Muscle of arm (tissue), 14 donors: ENCODE results near the gene EGFL8. TPM values are rescaled to one million over a fixed set of nuclear protein-coding genes. Genes with fewer than 3 reads are reported as not detected.

Experiments used
- DNase-seq: peaks from one replicate; pipeline ENCODE4 v3.0.0-alpha.2; 2013
- long read RNA-seq, 11 donors: transcript quantifications; one replicate each; lab custom pipeline, GENCODE V29; 2026
- polyA plus RNA-seq, 12 donors: library from polyadenylated mRNA; unstranded; fragments of 120-200 nt; gene quantifications; one replicate each; pipeline ENCODE4 v1.2.1, GENCODE V29; 2013; ENCODE audit not compliant: insufficient read length in 12 of 12

EGFL8 gene
- polyA plus RNA-seq = 10 to 100 TPM in 11 of 12 donors, not detected in 1; 21.2 to 54.7 (median 27.8) TPM
- long read RNA-seq, donor 1, partial matches to known transcripts = 5 of 5 reads
- long read RNA-seq, donor 1, other reads (novel, unspliced or antisense) = 0 of 5 reads
- long read RNA-seq, donor 2, partial matches to known transcripts = 0 of 2 reads
- long read RNA-seq, donor 2, other reads (novel, unspliced or antisense) = 0 of 2 reads
- long read RNA-seq, donor 3, partial matches to known transcripts = 0 of 2 reads
- long read RNA-seq, donor 3, other reads (novel, unspliced or antisense) = 0 of 2 reads
- long read RNA-seq, donor 4, partial matches to known transcripts = 5 of 7 reads
- long read RNA-seq, donor 4, other reads (novel, unspliced or antisense) = 0 of 7 reads
- long read RNA-seq, donor 5, partial matches to known transcripts = 0 of 4 reads
- long read RNA-seq, donor 5, other reads (novel, unspliced or antisense) = 0 of 4 reads
- long read RNA-seq, donor 6, partial matches to known transcripts = 0 of 2 reads
- long read RNA-seq, donor 6, other reads (novel, unspliced or antisense) = 0 of 2 reads
- long read RNA-seq, donor 7, partial matches to known transcripts = 0 of 3 reads
- long read RNA-seq, donor 7, other reads (novel, unspliced or antisense) = 0 of 3 reads
- long read RNA-seq, donor 8, partial matches to known transcripts = 0 of 2 reads
- long read RNA-seq, donor 8, other reads (novel, unspliced or antisense) = 0 of 2 reads
- long read RNA-seq, donor 9, partial matches to known transcripts = 0 of 2 reads
- long read RNA-seq, donor 9, other reads (novel, unspliced or antisense) = 0 of 2 reads
- long read RNA-seq, donor 10, partial matches to known transcripts = 0 of 1 reads
- long read RNA-seq, donor 10, other reads (novel, unspliced or antisense) = 0 of 1 reads
- long read RNA-seq, donor 11, partial matches to known transcripts = 0 of 2 reads
- long read RNA-seq, donor 11, other reads (novel, unspliced or antisense) = 0 of 2 reads

GRCh38 chr6:32164295-32164694 lies at the start of gene EGFL8:
Gene EGFL8 (plus strand): TSS chr6:32164595. CDS start chr6:32166166, 1,571 bp downstream.
- DNase-seq = no peak

- DNase-seq = no peak
Measured at GRCh38 chr6:32114796-32115195, 49.6 kb upstream of the EGFL8 start.

- no peak for DNase-seq
Measured at GRCh38 chr6:32115623-32116022, 48.8 kb upstream of the EGFL8 start.

- DNase-seq = no peak
Measured at GRCh38 chr6:32116674-32117073, 47.7 kb upstream of the EGFL8 start.

- DNase-seq = no peak
Measured at GRCh38 chr6:32117461-32117860, 46.9 kb upstream of the EGFL8 start.

GRCh38 chr6:32118782-32119628 lies 45.4 kb upstream of the EGFL8 start:
- peak; percentile 85 for DNase-seq

- no peak for DNase-seq
Measured at GRCh38 chr6:32120573-32121059, 43.8 kb upstream of the EGFL8 start.

GRCh38 chr6:32123681-32124080 lies 40.7 kb upstream of the EGFL8 start:
- DNase-seq = no peak

GRCh38 chr6:32126880-32127279 lies 37.5 kb upstream of the EGFL8 start:
- DNase-seq = no peak

GRCh38 chr6:32127409-32127716 lies 37.0 kb upstream of the EGFL8 start:
- DNase-seq = no peak

- peak; percentile 99 for DNase-seq
Measured at GRCh38 chr6:32127717-32128592, 36.4 kb upstream of the EGFL8 start, which contains the start of gene ATF6B. Gene ATF6B (minus strand): TSS chr6:32128246. CDS start chr6:32128207, 39 bp downstream.

GRCh38 chr6:32128751-32129296 lies 35.6 kb upstream of the EGFL8 start:
- DNase-seq = no peak

GRCh38 chr6:32129297-32130088 lies 34.9 kb upstream of the EGFL8 start:
- DNase-seq = no peak

- DNase-seq = no peak
Measured at GRCh38 chr6:32131439-32131948, 32.9 kb upstream of the EGFL8 start.

GRCh38 chr6:32132110-32132509 lies 32.3 kb upstream of the EGFL8 start:
- DNase-seq = no peak

GRCh38 chr6:32133786-32134185 lies 30.6 kb upstream of the EGFL8 start:
- DNase-seq = no peak

- no peak for DNase-seq
Measured at GRCh38 chr6:32137454-32137853, 26.9 kb upstream of the EGFL8 start.

- DNase-seq = no peak
Measured at GRCh38 chr6:32139590-32139989, 24.8 kb upstream of the EGFL8 start.
